ENCODE results near the gene PRPF38B. TPM values are rescaled to one million over a fixed set of nuclear protein-coding genes. Genes with fewer than 3 reads are reported as not detected.

PRPF38B gene
- total and polyA plus RNA-seq, 9 of the 15 experiments (the other 6 are each of a cell fraction or from before 2014, with no cell fraction given), result 25.3 to 85.5 (median 66.4) TPM

GRCh38 chr1:108706643-108707042 is 14.5 kb downstream of the PRPF38B start:
- peaks cover 7% of the 10 kb centered on the region; the same call in 1 of the 3 replicates for H3K36me3 ChIP-seq (ENCODE audit: control insufficient read depth, insufficient read depth, low read length)
- TSS peak; percentile 99 for BruUV-seq (replicated peaks)
- no peak overlapping the region for H2AFZ ChIP-seq (ENCODE audit: low read depth, low read length)
- no peak overlapping the region for H3K27ac ChIP-seq (ENCODE audit: extremely low read depth, low read depth, low read length)
- no peak overlapping the region for H3K9ac ChIP-seq (ENCODE audit: insufficient read depth in 1 of 2, low read depth in 2 of 2, low read length in 2 of 2)
- intact Hi-C loops (cut with micrococcal nuclease), result loop anchor here (5.0 kb wide), 1 partner anchor 144 kb away; the partner anchor contains the start of gene EEIG2
- H3K4me1 ChIP-seq (replicated peaks in 1 of 2; ENCODE audit: control insufficient read depth in 2 of 2, insufficient read depth in 2 of 2, low read length in 2 of 2), result peaks cover 2 to 9% of the 10 kb centered on the region in 2 experiments; a peak in 4 of 5 replicates
- H3K4me2 ChIP-seq (ENCODE audit: insufficient read depth, low read length), result no peak overlapping the region
- DNase-seq (ENCODE audit: extremely low read depth in 1 of 4, low spot score in 3 of 4) (peak in 1 of 4 experiments; percentile 36), ATAC-seq (no peak), FAIRE-seq (no peak)
- 20% methylated on average over 3 of the region's 3 CpGs for WGBS (ENCODE audit: insufficient coverage, low coverage, missing lambda C conversion rate)
- H3K27me3 ChIP-seq (ENCODE audit: control insufficient read depth in 2 of 2, insufficient read depth in 2 of 2, low read length in 2 of 2), result no peaks in the 10 kb centered on the region
- in situ Hi-C loops (cut with MboI), result no loop called here
- H3K9me3 ChIP-seq (replicated peaks; ENCODE audit: control insufficient read depth, insufficient read depth, low read depth, low read length), result no peaks in the 10 kb centered on the region
- H3K9me1 ChIP-seq (ENCODE audit: control insufficient read depth, insufficient read depth, low read length), result no peaks in the 10 kb centered on the region
- ChIA-PET CTCF (ENCODE audit: low intra/inter-chr PET ratio) (no interaction called here), POLR2A (interaction anchor here (6.5 kb wide), 1 partner anchor 14 kb away, joined by 97 read pairs; the partner anchor contains the start of gene PRPF38B)
- H3K79me2 ChIP-seq (ENCODE audit: control insufficient read depth, insufficient read depth, low read length), result no peaks in the 10 kb centered on the region
- no peak overlapping the region for H3K4me3 ChIP-seq
- no peaks in the 10 kb centered on the region for H4K20me1 ChIP-seq (replicated peaks; ENCODE audit: control insufficient read depth, insufficient read depth, low read length)
- TF ChIP-seq UBTF (IDR thresholded peaks at IDR 0.05; ENCODE audit: borderline replicate concordance in 1 of 2, low read depth in 2 of 2, low read length in 2 of 2) (no peak), ZNF311 (CRISPR knock-in tag; IDR thresholded peaks at IDR 0.05) (no peak), ZNF609 (CRISPR knock-in tag; IDR thresholded peaks at IDR 0.05; ENCODE audit: borderline replicate concordance) (no peak), ZNF655 (CRISPR knock-in tag; IDR thresholded peaks at IDR 0.05) (no peak), RAD51 (IDR thresholded peaks at IDR 0.05; ENCODE audit: borderline replicate concordance, low read depth) (no peak), CUX1 (CRISPR knock-in tag; IDR thresholded peaks at IDR 0.05) (no peak), ZNF57 (CRISPR knock-in tag; IDR thresholded peaks at IDR 0.05) (no peak)

Measured in K562 (cell line).